ACC112 (cell line): ENCODE results near the gene CYYR1.

Experiments
- H2AFZ ChIP-seq: fragments of 200-600 bp; sonication (generic); one replicate; pipeline ENCODE4 v1.6.0; 2017; ENCODE audit warnings: antibody characterized with exemption, low read length; ENCODE audit not compliant: unreplicated experiment
- H3K27ac ChIP-seq: fragments of 200-600 bp; sonication (generic); 2 replicates; pipeline ENCODE4 v1.5.1; 2014; ENCODE audit warnings: low read depth, mild to moderate bottlenecking, antibody characterized with exemption, low read length, moderate library complexity
- H3K27me3 ChIP-seq: fragments of 200-600 bp; sonication (generic); 2 replicates; pipeline ENCODE4 v1.6.1; 2014; ENCODE audit warnings: mild to moderate bottlenecking, antibody characterized with exemption, low read length, moderate library complexity, mixed read lengths; ENCODE audit not compliant: insufficient read depth
- H3K36me3 ChIP-seq: fragments of 200-600 bp; sonication (generic); 2 replicates; pipeline ENCODE4 v1.6.1; 2016; ENCODE audit warnings: mild to moderate bottlenecking, antibody characterized with exemption, low read length, moderate library complexity, mixed read lengths; ENCODE audit not compliant: insufficient read depth
- H3K4me1 ChIP-seq: fragments of 200-600 bp; sonication (generic); one replicate; pipeline ENCODE4 v1.6.1; 2016; ENCODE audit warnings: low read length, mixed read lengths; ENCODE audit not compliant: insufficient read depth, unreplicated experiment, control insufficient read depth
- H3K4me3 ChIP-seq: fragments of 200-600 bp; sonication (generic); 2 replicates; pipeline ENCODE4 v1.5.1; 2014; ENCODE audit warnings: mild to moderate bottlenecking, low read depth, low read length
- H3K79me2 ChIP-seq: fragments of 200-600 bp; sonication (generic); one replicate; pipeline ENCODE4 v1.6.0; 2016; ENCODE audit warnings: low read length; ENCODE audit not compliant: control insufficient read depth, unreplicated experiment, insufficient read depth

The CYYR1 gene

DNA sequence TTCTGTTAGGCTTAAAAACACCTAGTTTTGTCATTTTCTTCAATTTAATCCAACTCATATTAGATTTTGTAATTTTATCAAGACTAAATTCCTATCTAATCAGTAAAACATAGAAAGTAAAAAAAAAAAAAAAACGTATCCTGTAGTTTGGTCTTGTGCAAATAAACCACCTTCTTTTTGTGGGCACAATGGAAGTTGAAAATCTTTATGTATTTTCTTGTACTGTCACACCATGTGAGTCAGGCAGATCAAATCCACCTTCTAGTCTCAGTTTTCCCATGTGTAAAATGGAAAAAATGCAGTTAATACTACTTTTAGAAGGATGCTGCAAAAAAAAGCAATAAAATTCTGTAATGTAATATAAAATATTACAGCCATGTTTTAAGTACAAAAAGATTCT lies 129.8 kb downstream of the CYYR1 start:
- Histone ChIP-seq H3K79me2 (no peaks in the 10 kb centered on the region), H2AFZ (no peak overlapping the region), H3K4me3 (no peak overlapping the region), H3K4me1 (no peaks in the 10 kb centered on the region), H3K27ac (no peak overlapping the region), H3K27me3 (no peaks in the 10 kb centered on the region), H3K36me3 (no peaks in the 10 kb centered on the region)

GRCh38 chr21:26441149-26441548 lies 131.9 kb downstream of the CYYR1 start:
- Histone ChIP-seq H3K4me1 (no peaks in the 10 kb centered on the region), H3K27me3 (no peaks in the 10 kb centered on the region), H2AFZ (no peak overlapping the region), H3K4me3 (no peak overlapping the region), H3K79me2 (no peaks in the 10 kb centered on the region), H3K27ac (no peak overlapping the region), H3K36me3 (no peaks in the 10 kb centered on the region)

DNA sequence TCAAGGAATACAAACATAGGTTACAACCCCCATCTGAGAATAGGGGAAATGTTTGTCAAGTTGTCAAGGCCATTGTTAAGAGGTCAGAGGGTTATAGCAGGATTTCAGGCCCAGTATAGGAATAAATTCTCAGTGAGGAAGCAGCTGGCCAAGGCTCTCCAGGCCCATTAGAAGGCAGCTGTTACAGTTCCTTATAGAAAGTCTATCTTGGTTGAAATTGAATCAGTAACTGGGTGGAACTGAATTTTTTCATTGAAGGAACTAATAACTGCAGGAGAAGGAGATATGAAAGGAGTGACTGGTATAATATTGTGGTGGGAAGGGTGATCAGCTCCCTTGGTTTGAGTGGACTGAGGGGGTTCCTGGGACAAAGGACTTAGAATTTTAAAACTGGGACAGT lies 134.1 kb downstream of the CYYR1 start:
- H3K4me1 ChIP-seq: no peaks in the 10 kb centered on the region
- H3K79me2 ChIP-seq: no peaks in the 10 kb centered on the region
- H3K36me3 ChIP-seq: no peaks in the 10 kb centered on the region
- H3K27me3 ChIP-seq: no peaks in the 10 kb centered on the region
- no peak overlapping the region for H2AFZ ChIP-seq
- H3K27ac ChIP-seq: no peak overlapping the region
- no peak overlapping the region for H3K4me3 ChIP-seq

GRCh38 chr21:26437326-26438009 lies 135.6 kb downstream of the CYYR1 start:
- no peaks in the 10 kb centered on the region for H3K4me1 ChIP-seq
- H3K79me2 ChIP-seq: no peaks in the 10 kb centered on the region
- no peak overlapping the region for H3K27ac ChIP-seq
- no peaks in the 10 kb centered on the region for H3K36me3 ChIP-seq
- H2AFZ ChIP-seq: no peak overlapping the region
- H3K4me3 ChIP-seq: no peak overlapping the region
- H3K27me3 ChIP-seq: no peaks in the 10 kb centered on the region

GRCh38 chr21:26433386-26433785 lies 139.7 kb downstream of the CYYR1 start:
- H3K36me3 ChIP-seq: no peaks in the 10 kb centered on the region
- no peak overlapping the region for H3K27ac ChIP-seq
- no peaks in the 10 kb centered on the region for H3K4me1 ChIP-seq
- H3K4me3 ChIP-seq: no peak overlapping the region
- H3K79me2 ChIP-seq: no peaks in the 10 kb centered on the region
- H2AFZ ChIP-seq: no peak overlapping the region
- no peaks in the 10 kb centered on the region for H3K27me3 ChIP-seq

DNA sequence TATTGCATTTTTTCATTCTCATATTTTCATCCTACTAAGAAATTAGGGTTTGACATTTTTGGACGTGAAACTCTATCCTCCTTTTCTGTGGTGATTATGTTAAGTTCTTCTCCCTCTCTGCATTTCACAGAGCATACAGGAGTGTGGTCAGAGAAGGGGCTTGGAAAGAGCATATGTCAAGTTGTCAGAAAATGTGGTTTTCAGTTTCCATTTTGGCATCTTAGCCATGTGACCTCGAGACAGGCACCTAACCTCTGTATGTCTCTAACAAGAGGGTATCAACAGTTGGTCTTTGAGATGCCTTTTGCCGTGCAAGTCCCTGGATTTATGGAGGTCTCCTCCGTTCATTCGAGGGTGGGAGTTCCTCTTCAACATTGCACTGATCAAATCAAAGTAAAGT lies 140.7 kb downstream of the CYYR1 start:
- no peaks in the 10 kb centered on the region for H3K27me3 ChIP-seq
- H3K4me1 ChIP-seq: no peaks in the 10 kb centered on the region
- H3K4me3 ChIP-seq: no peak overlapping the region
- no peak overlapping the region for H2AFZ ChIP-seq
- no peaks in the 10 kb centered on the region for H3K79me2 ChIP-seq
- no peak overlapping the region for H3K27ac ChIP-seq
- no peaks in the 10 kb centered on the region for H3K36me3 ChIP-seq

GRCh38 chr21:26425576-26425975 lies 147.5 kb downstream of the CYYR1 start:
- H3K4me3 ChIP-seq: no peak overlapping the region
- H3K27me3 ChIP-seq: no peaks in the 10 kb centered on the region
- H3K27ac ChIP-seq: no peak overlapping the region
- H3K36me3 ChIP-seq: no peaks in the 10 kb centered on the region
- no peaks in the 10 kb centered on the region for H3K79me2 ChIP-seq
- H2AFZ ChIP-seq: no peak overlapping the region
- H3K4me1 ChIP-seq: no peaks in the 10 kb centered on the region

DNA sequence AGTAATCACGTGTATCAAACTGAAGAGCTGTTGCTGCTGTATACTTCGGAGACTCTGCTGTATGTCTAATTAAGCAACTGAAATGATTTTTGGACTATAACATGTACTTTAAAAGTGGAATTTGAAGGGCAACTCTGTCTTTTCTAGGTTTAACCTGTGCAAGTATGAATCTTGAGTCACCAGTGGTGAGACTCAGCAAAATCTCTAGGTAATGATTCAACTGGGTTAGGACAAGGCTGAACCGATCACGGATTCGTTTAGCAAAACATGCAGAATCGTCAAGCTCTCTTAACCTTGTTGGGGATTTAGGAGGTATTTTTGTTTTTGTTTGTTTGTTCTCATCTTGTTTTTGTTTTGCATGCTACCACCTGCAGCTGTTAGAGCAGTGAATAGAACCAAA lies 149.6 kb downstream of the CYYR1 start:
- Histone ChIP-seq H3K27ac (no peak overlapping the region), H3K4me1 (no peaks in the 10 kb centered on the region), H3K27me3 (no peaks in the 10 kb centered on the region), H2AFZ (no peak overlapping the region), H3K36me3 (no peaks in the 10 kb centered on the region), H3K79me2 (no peaks in the 10 kb centered on the region), H3K4me3 (no peak overlapping the region)

DNA sequence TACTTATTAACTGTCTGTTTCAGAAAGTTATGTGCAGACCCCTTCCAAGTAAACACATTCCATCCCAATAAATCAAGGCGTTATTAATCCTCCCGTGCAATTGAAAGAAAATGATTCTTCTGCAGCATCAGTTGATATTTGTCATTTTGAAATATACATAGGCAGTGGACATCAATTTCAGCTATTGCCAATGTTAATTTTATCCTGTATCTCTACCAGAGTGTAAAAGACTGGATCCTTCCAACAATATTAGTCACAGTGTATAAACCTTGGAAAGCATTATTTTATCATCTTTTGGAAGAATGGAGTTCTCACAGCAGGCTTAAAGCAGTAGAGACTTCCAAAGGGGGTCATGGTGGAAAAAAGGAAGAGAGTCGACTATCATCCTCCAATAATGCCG lies 150.4 kb downstream of the CYYR1 start:
- Histone ChIP-seq H3K79me2 (no peaks in the 10 kb centered on the region), H3K4me3 (no peak overlapping the region), H3K4me1 (no peaks in the 10 kb centered on the region), H3K27ac (no peak overlapping the region), H3K36me3 (no peaks in the 10 kb centered on the region), H3K27me3 (no peaks in the 10 kb centered on the region), H2AFZ (no peak overlapping the region)

DNA sequence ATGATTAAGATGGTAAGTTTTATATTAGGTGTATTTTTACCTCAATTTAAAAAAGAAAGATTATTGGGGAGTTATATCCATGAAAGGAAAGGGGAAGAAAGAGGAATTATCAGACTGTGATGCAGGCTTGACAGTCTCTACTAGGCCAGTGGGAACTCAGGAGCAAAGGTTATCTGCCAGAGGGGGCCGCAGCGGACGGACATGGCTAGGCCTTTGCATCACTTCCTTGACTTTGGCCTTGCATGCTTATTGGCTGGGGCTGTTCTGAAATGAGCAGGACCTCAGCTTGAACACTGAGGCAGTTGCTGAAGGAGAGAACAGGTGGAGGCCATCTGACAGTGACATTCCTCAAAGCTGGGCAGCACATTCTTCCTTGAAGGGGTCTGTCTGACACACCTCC lies 150.9 kb downstream of the CYYR1 start:
- no peaks in the 10 kb centered on the region for H3K79me2 ChIP-seq
- no peaks in the 10 kb centered on the region for H3K4me1 ChIP-seq
- no peaks in the 10 kb centered on the region for H3K27me3 ChIP-seq
- no peak overlapping the region for H3K27ac ChIP-seq
- no peak overlapping the region for H2AFZ ChIP-seq
- H3K4me3 ChIP-seq: no peak overlapping the region
- H3K36me3 ChIP-seq: no peaks in the 10 kb centered on the region

GRCh38 chr21:26421724-26422123 lies 151.4 kb downstream of the CYYR1 start:
- no peak overlapping the region for H3K4me3 ChIP-seq
- H3K27ac ChIP-seq: no peak overlapping the region
- H3K4me1 ChIP-seq: no peaks in the 10 kb centered on the region
- no peaks in the 10 kb centered on the region for H3K27me3 ChIP-seq
- H3K79me2 ChIP-seq: no peaks in the 10 kb centered on the region
- no peak overlapping the region for H2AFZ ChIP-seq
- no peaks in the 10 kb centered on the region for H3K36me3 ChIP-seq
